Adrenal gland (tissue), 12 donors: ENCODE data around the gene RIC8B. TPM values are rescaled to one million over a fixed set of nuclear protein-coding genes. Genes with fewer than 3 reads are reported as not detected.

Experiments used
- DNase-seq, 7 donors: peaks; one replicate each; pipeline ENCODE4 v3.0.0-alpha.2; 2019 to 2020
- H3K27ac ChIP-seq, 5 donors: fragments of 200-600 bp; sonication (generic) in 4 of 5; 1 replicate in 3 of 5; 2 replicates in 2 of 5; pipeline versions ENCODE4 v1.5.1 to v1.8.0; 2016 to 2020; ENCODE audit warnings: mild to moderate bottlenecking in 1 of 5
- H3K27me3 ChIP-seq: fragments of 200-600 bp; 2 replicates; pipeline ENCODE4 v1.8.0; 2021
- H3K36me3 ChIP-seq, 2 donors: fragments of 200-600 bp; replicated peaks in 1 of 2; 1 replicate in 1 of 2; 2 replicates in 1 of 2; pipeline versions ENCODE4 v1.5.1 to v1.8.0; 2018 to 2022
- H3K4me1 ChIP-seq, 2 donors: fragments of 200-600 bp; replicated peaks in 1 of 2; 1 replicate in 1 of 2; 2 replicates in 1 of 2; pipeline versions ENCODE4 v1.5.1 to v1.8.0; 2018 to 2021
- H3K4me3 ChIP-seq, 4 donors: fragments of 200-600 bp; sonication (generic) in 3 of 4; one replicate each; pipeline ENCODE4 v1.5.1; 2016 to 2018
- H3K9me3 ChIP-seq, 3 donors: fragments of 200-600 bp; sonication (generic) in 1 of 3; replicated peaks in 1 of 3; 1 replicate in 2 of 3; 2 replicates in 1 of 3; pipeline versions ENCODE4 v1.5.1 to v1.8.0; 2016 to 2021
- POLR2A ChIP-seq, 2 donors: fragments of 450-650 bp; IDR thresholded peaks; one replicate each; pipeline ENCODE4 v1.6.1; 2017; ENCODE audit warnings: antibody characterized with exemption in 2 of 2, mild to moderate bottlenecking in 2 of 2, moderate library complexity in 1 of 2
- WGBS, 4 donors: extraction: QIAGEN DNeasy Blood & Tissue Kit in 2 of 4; methylation state at CpG; one replicate each; pipeline versions ENCODE4 v1.1.5 to v1.1.7; 2013 to 2017; 5-methylcytosine and 5-hydroxymethylcytosine counted together
- intact Hi-C, 2 donors: fragments of 100-400 bp; cut with DNase I; formaldehyde crosslinking; loops; one replicate each; pipeline versions ENCODE4 v1.14.1 to v1.15.0; 2022 to 2023
- polyA plus RNA-seq, 3 donors: library from polyadenylated mRNA; stranded (reverse); fragments of 200-250 nt in 2 of 3; fragments of 350-450 nt in 1 of 3; fragmentation: Illumina TruSeq in 1 of 3; extraction: RNeasy Lipid Tissue Mini Kit (QIAGEN cat#74804) in 1 of 3; gene quantifications; one replicate each; pipeline ENCODE4 v1.2.3, GENCODE V29; 2013 to 2014
- total RNA-seq, 9 donors: library from RNA; depleted of rRNA in 4 of 9; stranded (reverse); fragments of >200 nt in 4 of 9; fragments of 120-200 nt in 1 of 9; fragmentation: NEBNext Ultra II Directional in 1 of 9; extraction: Animal tissue kit (Norgen Biotek cat#: 25700) in 1 of 9; gene quantifications; one replicate each; pipeline versions ENCODE4 v1.1.0 to v1.2.4, GENCODE V29; 2013 to 2023
- TF ChIP-seq, protein P1 (sequence below), 6 experiments: fragments of 450-650 bp in 4 of 6; fragments of 200-600 bp in 2 of 6; sonication (generic) in 1 of 6; IDR thresholded peaks; 1 replicate in 5 of 6; 2 replicates in 1 of 6; pipeline versions ENCODE4 v1.5.1 to v1.8.0; 2016 to 2021; ENCODE audit warnings: antibody characterized with exemption in 6 of 6, mild to moderate bottlenecking in 2 of 6, moderate library complexity in 1 of 6
- donor health status: healthy with polysubstance abuse.
- donor health status: Bipolar disorder and iron deficiency.
- donor health status: DM: yes; HTN: yes; CAD: no.
- donor health status: DM: no; HTN: no; CAD: no.
- donor health status: DM: no; HTN: no; CAD: no.
- donor health status: DM: yes; HTN: yes; CAD: no.

Gene RIC8B
- total and polyA plus RNA-seq, 12 donors: 5.1 to 29.3 (median 14.5) TPM

GRCh38 chr12:106750524-106750923 lies 24.0 kb upstream of the RIC8B start:
- Histone ChIP-seq H3K27me3 (peaks cover 4% of the 10 kb centered on the region), H3K4me3 (no peak overlapping the region), H3K4me1 (no peaks in the 10 kb centered on the region), H3K36me3 (no peaks in the 10 kb centered on the region), H3K9me3 (no peaks in the 10 kb centered on the region), H3K27ac (no peak overlapping the region)
- intact Hi-C loops: no loop called here
- TF ChIP-seq, protein P1, sequence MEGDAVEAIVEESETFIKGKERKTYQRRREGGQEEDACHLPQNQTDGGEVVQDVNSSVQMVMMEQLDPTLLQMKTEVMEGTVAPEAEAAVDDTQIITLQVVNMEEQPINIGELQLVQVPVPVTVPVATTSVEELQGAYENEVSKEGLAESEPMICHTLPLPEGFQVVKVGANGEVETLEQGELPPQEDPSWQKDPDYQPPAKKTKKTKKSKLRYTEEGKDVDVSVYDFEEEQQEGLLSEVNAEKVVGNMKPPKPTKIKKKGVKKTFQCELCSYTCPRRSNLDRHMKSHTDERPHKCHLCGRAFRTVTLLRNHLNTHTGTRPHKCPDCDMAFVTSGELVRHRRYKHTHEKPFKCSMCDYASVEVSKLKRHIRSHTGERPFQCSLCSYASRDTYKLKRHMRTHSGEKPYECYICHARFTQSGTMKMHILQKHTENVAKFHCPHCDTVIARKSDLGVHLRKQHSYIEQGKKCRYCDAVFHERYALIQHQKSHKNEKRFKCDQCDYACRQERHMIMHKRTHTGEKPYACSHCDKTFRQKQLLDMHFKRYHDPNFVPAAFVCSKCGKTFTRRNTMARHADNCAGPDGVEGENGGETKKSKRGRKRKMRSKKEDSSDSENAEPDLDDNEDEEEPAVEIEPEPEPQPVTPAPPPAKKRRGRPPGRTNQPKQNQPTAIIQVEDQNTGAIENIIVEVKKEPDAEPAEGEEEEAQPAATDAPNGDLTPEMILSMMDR (IDR thresholded peaks at IDR 0.05): no peak
- TF ChIP-seq POLR2A (IDR thresholded peaks at IDR 0.05): no peak
- DNase-seq: no peak
- WGBS, 4 donors: 83 to 91% (median 87%) methylated on average over 3 of the region's 3 CpGs

- no peaks in the 10 kb centered on the region for H3K4me1 ChIP-seq
- intact Hi-C loops: no loop called here
- no peak overlapping the region for H3K4me3 ChIP-seq
- H3K27me3 ChIP-seq: no peaks in the 10 kb centered on the region
- no peak overlapping the region for H3K27ac ChIP-seq
- TF ChIP-seq POLR2A (IDR thresholded peaks at IDR 0.05): no peak
- TF ChIP-seq, protein P1 (IDR thresholded peaks at IDR 0.05): no peak
- 84 to 87% (median 86%) methylated on average over 4 to 7 of the region's 7 CpGs for WGBS, 4 donors
- H3K36me3 ChIP-seq: no peaks in the 10 kb centered on the region
- no peaks in the 10 kb centered on the region for H3K9me3 ChIP-seq
- no peak for DNase-seq
Observed at GRCh38 chr12:106753526-106753925, 21.0 kb upstream of the RIC8B start.

- DNase-seq: no peak
- no peaks in the 10 kb centered on the region for H3K36me3 ChIP-seq
- H3K27ac ChIP-seq: no peak overlapping the region
- intact Hi-C loops: no loop called here
- H3K4me1 ChIP-seq: no peaks in the 10 kb centered on the region
- 100% methylated on average over 1 of the region's 1 CpG for whole genome bisulfite sequencing, 4 donors
- H3K27me3 ChIP-seq: no peaks in the 10 kb centered on the region
- no peak overlapping the region for H3K4me3 ChIP-seq
- TF ChIP-seq, protein P1 (IDR thresholded peaks at IDR 0.05): no peak
- no peak for TF ChIP-seq POLR2A (IDR thresholded peaks at IDR 0.05)
- H3K9me3 ChIP-seq: no peaks in the 10 kb centered on the region
Observed at GRCh38 chr12:106754331-106754730, 20.2 kb upstream of the RIC8B start.

DNA sequence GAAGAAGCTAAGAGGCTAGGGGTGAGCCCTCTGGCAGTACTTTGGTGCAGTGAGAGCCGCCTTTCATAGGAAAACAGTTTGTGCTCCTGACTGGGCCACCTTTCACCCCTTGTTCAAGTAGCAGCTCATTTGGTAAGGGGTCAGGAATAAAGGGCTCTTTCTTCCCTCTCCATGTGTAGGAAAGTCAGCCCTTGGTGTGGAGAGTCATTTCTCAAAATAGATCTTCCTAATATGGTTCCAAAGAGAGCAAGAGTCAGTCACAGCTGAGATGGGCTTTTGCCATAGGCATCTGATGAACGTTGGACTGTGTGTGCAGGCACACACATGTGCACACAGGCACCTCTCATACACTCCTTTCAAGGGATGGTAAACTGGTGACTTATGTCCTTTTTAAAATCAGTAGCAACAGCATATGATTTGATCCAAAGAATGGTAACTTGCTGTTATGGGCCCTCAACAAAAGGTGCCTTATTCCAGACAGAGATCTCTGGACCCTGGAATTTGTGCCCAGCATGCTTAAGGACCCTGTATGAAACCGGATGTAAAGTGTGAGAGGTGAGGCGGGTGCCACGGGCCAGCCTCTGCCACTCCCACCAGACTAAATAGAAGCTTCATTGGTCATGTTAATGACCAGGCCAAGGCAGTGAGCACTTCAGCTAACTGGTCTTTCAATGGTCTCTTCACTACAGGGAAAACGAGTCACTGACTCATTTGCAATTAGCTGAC lies 16.7 kb upstream of the RIC8B start:
- DNase-seq: no peak
- TF ChIP-seq, protein P1 (IDR thresholded peaks at IDR 0.05): no peak
- no peak for TF ChIP-seq POLR2A (IDR thresholded peaks at IDR 0.05)
- intact Hi-C loops: no loop called here

More for the DNA sequence above, 16.7 kb upstream of the RIC8B start:
- H3K27ac ChIP-seq: peak overlapping the region in 1 of 5 donors; percentile 27
- WGBS, 4 donors: 76 to 85% (median 79%) methylated on average over 6 of the region's 6 CpGs
- no peaks in the 10 kb centered on the region for H3K4me1 ChIP-seq
- no peaks in the 10 kb centered on the region for H3K36me3 ChIP-seq
- H3K27me3 ChIP-seq: no peaks in the 10 kb centered on the region
- H3K4me3 ChIP-seq: no peak overlapping the region
- no peaks in the 10 kb centered on the region for H3K9me3 ChIP-seq
